H9 (cell line): ENCODE data around the gene OVOL3. TPM values are rescaled to one million over a fixed set of nuclear protein-coding genes. Genes with fewer than 3 reads are reported as not detected.
A peak's percentile ranks its signal among the peaks of the same experiment; 100 is the strongest.

ENCODE experiments used
- DNase-seq: peaks from one replicate; pipeline ENCODE4 v3.0.0-alpha.2; 2017
- H2AFZ ChIP-seq: one replicate; pipeline ENCODE4 v1.6.1; 2013; ENCODE audit warnings: mild to moderate bottlenecking, low read length, control low read depth, moderate library complexity
- H2AK5ac ChIP-seq: 2 replicates; pipeline ENCODE4 v1.6.1; 2013; ENCODE audit warnings: low read length, control low read depth, mixed read lengths; ENCODE audit not compliant: insufficient read length
- H2BK120ac ChIP-seq: one replicate; pipeline ENCODE4 v1.6.1; 2013; ENCODE audit warnings: low read depth, mild to moderate bottlenecking, low read length, control low read depth, inconsistent platforms; ENCODE audit not compliant: poor library complexity, severe bottlenecking
- H2BK12ac ChIP-seq: 2 replicates; pipeline ENCODE4 v1.6.1; 2013; ENCODE audit warnings: low read length, control low read depth, mixed read lengths, low read depth; ENCODE audit not compliant: insufficient read length
- H2BK15ac ChIP-seq: 2 replicates; pipeline ENCODE4 v1.6.1; 2013; ENCODE audit warnings: low read depth, low read length, control low read depth
- H2BK20ac ChIP-seq: one replicate; pipeline ENCODE4 v1.6.1; 2013; ENCODE audit warnings: low read depth, mild to moderate bottlenecking, low read length, control low read depth, inconsistent platforms; ENCODE audit not compliant: poor library complexity, severe bottlenecking
- H2BK5ac ChIP-seq: 2 replicates; pipeline ENCODE4 v1.6.1; 2013; ENCODE audit warnings: low read length, control low read depth, mixed read lengths; ENCODE audit not compliant: insufficient read length
- H3K14ac ChIP-seq: 2 replicates; pipeline ENCODE4 v1.6.1; 2013; ENCODE audit warnings: low read length, control low read depth; ENCODE audit not compliant: insufficient read depth
- H3K18ac ChIP-seq: 2 replicates; pipeline ENCODE4 v1.6.1; 2013; ENCODE audit warnings: low read depth, mild to moderate bottlenecking, mixed read lengths, low read length, control low read depth; ENCODE audit not compliant: insufficient read length
- H3K23ac ChIP-seq: 2 replicates; pipeline ENCODE4 v1.6.1; 2013; ENCODE audit warnings: low read length, control low read depth, mixed read lengths, low read depth; ENCODE audit not compliant: insufficient read length
- H3K23me2 ChIP-seq: 2 replicates; pipeline ENCODE4 v1.6.1; 2013; ENCODE audit warnings: low read depth, mild to moderate bottlenecking, mixed read lengths, low read length, control low read depth; ENCODE audit not compliant: insufficient read length, poor library complexity, severe bottlenecking
- H3K27ac ChIP-seq: 2 replicates; pipeline ENCODE4 v1.5.1; 2013; ENCODE audit warnings: low read length, control low read depth, mixed read lengths, low read depth; ENCODE audit not compliant: insufficient read length
- H3K27me3 ChIP-seq: 2 replicates; pipeline ENCODE4 v1.6.1; 2013; ENCODE audit warnings: low read length, control low read depth, inconsistent platforms; ENCODE audit not compliant: insufficient read depth
- H3K4ac ChIP-seq: 2 replicates; pipeline ENCODE4 v1.6.1; 2013; ENCODE audit warnings: low read depth, mild to moderate bottlenecking, control low read depth, inconsistent platforms, low read length, moderate library complexity
- H3K4me1 ChIP-seq: 2 replicates; pipeline ENCODE4 v1.6.1; 2013; ENCODE audit warnings: low read length, control low read depth, inconsistent platforms; ENCODE audit not compliant: insufficient read depth
- H3K4me2 ChIP-seq: 2 replicates; pipeline ENCODE4 v1.6.1; 2013; ENCODE audit warnings: low read length, control low read depth, mixed read lengths; ENCODE audit not compliant: insufficient read length, insufficient read depth
- H3K56ac ChIP-seq: 2 replicates; pipeline ENCODE4 v1.6.1; 2013; ENCODE audit warnings: low read depth, mild to moderate bottlenecking, mixed read lengths, low read length, control low read depth; ENCODE audit not compliant: insufficient read length
- H3K79me1 ChIP-seq: 2 replicates; pipeline ENCODE4 v1.6.1; 2013; ENCODE audit warnings: low read depth, mild to moderate bottlenecking, moderate library complexity, low read length, control low read depth, inconsistent platforms; ENCODE audit not compliant: insufficient read depth, poor library complexity, severe bottlenecking
- H3K79me2 ChIP-seq: 2 replicates; pipeline ENCODE4 v1.6.1; 2013; ENCODE audit warnings: low read length, control low read depth, inconsistent platforms; ENCODE audit not compliant: insufficient read depth
- H3K9ac ChIP-seq: 2 replicates; pipeline ENCODE4 v1.6.1; 2013; ENCODE audit warnings: low read length, control low read depth, mixed read lengths; ENCODE audit not compliant: insufficient read length; ENCODE audit errors: extremely low read depth
- H3K9me3 ChIP-seq: one replicate; pipeline ENCODE4 v1.6.1; 2013; ENCODE audit warnings: low read depth, low read length, inconsistent platforms; ENCODE audit not compliant: control insufficient read depth
- H3T11ph ChIP-seq: one replicate; pipeline ENCODE4 v1.6.1; 2013; ENCODE audit warnings: mild to moderate bottlenecking, low read length, control low read depth, inconsistent platforms
- H4K20me1 ChIP-seq: one replicate; pipeline ENCODE4 v1.6.1; 2013; ENCODE audit not compliant: control insufficient read depth, insufficient read length, insufficient read depth
- H4K5ac ChIP-seq: 2 replicates; pipeline ENCODE4 v1.6.1; 2013; ENCODE audit warnings: low read depth, mild to moderate bottlenecking, mixed read lengths, low read length, control low read depth; ENCODE audit not compliant: insufficient read length
- H4K8ac ChIP-seq: replicated peaks from 2 replicates; pipeline ENCODE4 v1.6.1; 2013; ENCODE audit warnings: low read length, control low read depth, mixed read lengths, low read depth; ENCODE audit not compliant: insufficient read length
- H4K91ac ChIP-seq: 2 replicates; pipeline ENCODE4 v1.6.1; 2013; ENCODE audit warnings: low read depth, mild to moderate bottlenecking, moderate library complexity, mixed read lengths, low read length, control low read depth; ENCODE audit not compliant: insufficient read length
- H3K27ac Mint-ChIP-seq, 3 experiments: 2 replicates in 2 of 3; 3 replicates in 1 of 3; pipeline ENCODE4 v1.8.0; 2020 to 2021; ENCODE audit warnings: mixed read lengths in 3 of 3, mild to moderate bottlenecking in 1 of 3, moderate library complexity in 1 of 3
- H3K27me3 Mint-ChIP-seq: 2 replicates; pipeline ENCODE4 v1.8.0; 2021; ENCODE audit warnings: low read depth, mild to moderate bottlenecking, moderate library complexity, mixed read lengths
- H3K36me3 Mint-ChIP-seq, 3 experiments: 2 replicates in 2 of 3; 3 replicates in 1 of 3; pipeline ENCODE4 v1.8.0; 2020 to 2021; ENCODE audit warnings: low read depth in 3 of 3, mixed read lengths in 3 of 3; ENCODE audit not compliant: insufficient read depth in 1 of 3
- H3K4me1 Mint-ChIP-seq, 2 experiments: 2 replicates each; pipeline ENCODE4 v1.8.0; 2020; ENCODE audit warnings: mixed read lengths in 2 of 2
- H3K4me3 Mint-ChIP-seq, 2 experiments: 2 replicates in 1 of 2; 3 replicates in 1 of 2; pipeline ENCODE4 v1.8.0; 2020 to 2021; ENCODE audit warnings: mild to moderate bottlenecking in 2 of 2, mixed read lengths in 2 of 2, moderate library complexity in 1 of 2
- H3K9me3 Mint-ChIP-seq, 2 experiments: 2 replicates in 1 of 2; 3 replicates in 1 of 2; pipeline ENCODE4 v1.8.0; 2020; ENCODE audit warnings: mild to moderate bottlenecking in 2 of 2, mixed read lengths in 2 of 2, moderate library complexity in 1 of 2
- CTCF ChIP-seq: fragments of 200-600 bp; sonication (generic); conservative IDR thresholded peaks from 3 replicates; pipeline ENCODE4 v1.8.0; 2021; ENCODE audit warnings: antibody characterized with exemption, mild to moderate bottlenecking
- WGBS: extraction: QIAGEN DNeasy Blood & Tissue Kit; methylation state at CpG from one replicate; pipeline ENCODE4 v1.1.7; 2013; ENCODE audit warnings: missing lambda C conversion rate, low lambda C conversion rate, mixed read lengths; ENCODE audit not compliant: insufficient read length; ENCODE audit errors: extremely low coverage; 5-methylcytosine and 5-hydroxymethylcytosine counted together
- total RNA-seq: library from RNA; stranded (reverse); gene quantifications from 2 replicates; pipeline ENCODE4 v1.2.1, GENCODE V29; 2021

Gene OVOL3
- total RNA-seq, 1 experiment from 2014 or later: not detected

- Histone ChIP-seq H3K79me2 (no peaks in the 10 kb centered on the region), H3K4ac (no peak overlapping the region), H2BK120ac (no peak overlapping the region), H3K18ac (no peak overlapping the region), H3K23ac (no peak overlapping the region), H3K23me2 (peaks cover 3% of the 10 kb centered on the region), H3K79me1 (no peaks in the 10 kb centered on the region), H2BK12ac (no peak overlapping the region), H2AFZ (no peak overlapping the region), H2BK20ac (no peak overlapping the region), H3K4me1 (no peaks in the 10 kb centered on the region), H4K5ac (no peak overlapping the region), H3K4me2 (no peak overlapping the region), H3K27me3 (no peaks in the 10 kb centered on the region), H2AK5ac (no peak overlapping the region), H3T11ph (no peak overlapping the region), H4K91ac (no peak overlapping the region), H3K27ac (no peak overlapping the region), H3K9ac (no peak overlapping the region), H4K8ac (no peak overlapping the region), H2BK15ac (no peak overlapping the region), H4K20me1 (no peaks in the 10 kb centered on the region), H3K14ac (no peak overlapping the region), H2BK5ac (no peak overlapping the region), H3K9me3 (no peaks in the 10 kb centered on the region), H3K56ac (no peak overlapping the region)
- Mint-ChIP-seq H3K4me1 (peaks cover 11 to 25% of the 10 kb centered on the region in 2 experiments), H3K27me3 (no peaks in the 10 kb centered on the region; the same call in 1 of the 2 replicates), H3K4me3 (peak overlapping the region in 1 of 2 experiments; percentile 20; a peak in 1 of 5 replicates), H3K9me3 (no peaks in the 10 kb centered on the region), H3K36me3 (peaks cover 45 to 81% (median 76%) of the 10 kb centered on the region in 3 experiments; a peak in 6 of 7 replicates), H3K27ac (no peak overlapping the region)
- no peak for DNase-seq
- no CpG with 5 or more reads among the region's 18 CpGs for WGBS
- no peak for TF ChIP-seq CTCF
Measured at GRCh38 chr19:36120984-36121358, 10.0 kb downstream of the OVOL3 start.
